H54 (cell line): ENCODE results near the gene PAK1.
A peak's percentile ranks its signal among the peaks of the same experiment; 100 is the strongest.

ENCODE experiments used
- DNase-seq: peaks from one replicate; pipeline ENCODE4 v3.0.0; 2011; ENCODE audit warnings: low spot score, mixed read lengths; ENCODE audit not compliant: insufficient read length
- FAIRE-seq: peaks from 3 replicates; lab custom pipeline; 2011; peaks lifted over from hg19 to GRCh38; lab: Jason Lieb, UNC
- POLR2A ChIP-seq: IDR thresholded peaks from 2 replicates; pipeline ENCODE4 v1.6.1; 2011; ENCODE audit warnings: low read depth, mild to moderate bottlenecking, low read length

The PAK1 gene

DNA sequence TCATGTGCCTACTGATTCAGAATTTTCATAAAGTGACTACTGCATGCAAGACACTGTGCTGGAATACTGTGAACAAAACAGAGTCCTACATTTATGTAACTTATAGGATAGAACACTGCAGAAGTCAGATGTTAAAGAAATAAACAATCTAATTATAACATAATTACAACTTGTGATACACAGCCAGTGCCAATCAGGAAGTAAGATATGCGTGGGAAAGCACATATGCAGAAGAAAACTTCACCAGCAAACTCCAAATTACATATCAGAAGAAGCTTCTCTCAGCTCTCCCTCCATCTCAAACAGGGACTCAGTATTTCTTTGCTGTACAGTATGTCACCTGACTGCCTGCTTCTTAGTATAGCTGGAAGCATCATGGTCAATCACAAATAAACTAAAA lies 37.4 kb downstream of the PAK1 start:
- peak; percentile 23 for FAIRE-seq
- no peak for TF ChIP-seq POLR2A
- no peak for DNase-seq

DNA sequence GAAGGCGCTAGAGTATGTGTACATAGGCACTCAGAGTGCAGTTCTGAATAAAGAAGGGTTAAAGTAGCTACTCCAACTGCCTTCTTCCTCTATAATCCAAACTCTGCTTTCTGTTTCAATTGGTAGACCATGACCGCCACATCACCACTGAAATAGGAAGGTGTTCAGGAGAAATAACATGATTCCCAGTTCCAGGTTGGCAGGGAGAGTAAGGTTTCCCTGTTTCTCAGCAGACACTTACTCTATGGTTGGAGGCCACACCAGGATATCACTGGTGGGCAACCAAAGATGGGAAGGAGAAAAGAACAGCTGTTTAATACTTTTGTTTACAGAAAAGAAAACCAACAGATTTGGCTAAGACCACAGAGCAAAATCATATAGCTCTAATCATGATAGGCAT lies 37.9 kb downstream of the PAK1 start:
- no peak for FAIRE-seq
- TF ChIP-seq POLR2A: no peak
- DNase-seq: no peak

DNA sequence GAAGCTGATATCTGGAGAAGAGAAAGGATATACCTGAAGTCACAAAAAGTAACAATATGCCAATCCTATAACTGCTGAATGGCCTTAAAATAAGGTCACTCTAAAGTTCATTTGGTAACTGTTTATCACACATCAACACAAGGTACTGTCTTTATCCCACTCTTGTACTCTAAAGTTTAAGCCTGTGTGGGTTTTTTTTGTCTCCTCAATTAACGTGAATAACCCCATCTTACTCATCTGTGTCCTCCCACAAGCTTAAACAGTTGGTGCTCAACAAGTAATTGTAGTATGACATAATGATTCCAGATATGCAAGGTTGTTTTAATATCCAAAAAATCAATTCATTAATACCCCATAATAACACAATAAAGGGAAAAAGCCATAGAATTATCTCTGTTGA lies 42.1 kb downstream of the PAK1 start:
- no peak for TF ChIP-seq POLR2A
- no peak for FAIRE-seq
- DNase-seq: no peak

DNA sequence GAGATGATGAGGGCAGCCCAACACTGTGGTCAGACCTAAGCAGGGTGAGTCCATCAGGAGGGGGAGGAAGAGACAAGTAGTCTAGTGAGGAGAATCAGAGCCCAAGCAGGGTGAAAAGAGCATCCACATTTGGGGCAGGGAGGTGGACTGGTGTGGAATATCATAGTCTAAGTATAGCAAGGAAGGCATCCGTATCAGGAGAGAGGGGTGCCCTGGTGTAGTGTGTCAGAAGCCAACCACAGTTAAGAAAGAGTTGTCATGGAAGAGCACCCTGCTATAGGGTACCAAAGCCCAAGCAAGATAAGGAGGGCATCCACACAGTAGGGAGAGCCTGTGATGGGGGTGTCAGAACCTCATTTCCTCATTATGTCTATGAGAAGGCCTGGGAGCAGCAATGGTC lies 45.3 kb downstream of the PAK1 start:
- TF ChIP-seq POLR2A: no peak
- FAIRE-seq (no peak), DNase-seq (no peak)

DNA sequence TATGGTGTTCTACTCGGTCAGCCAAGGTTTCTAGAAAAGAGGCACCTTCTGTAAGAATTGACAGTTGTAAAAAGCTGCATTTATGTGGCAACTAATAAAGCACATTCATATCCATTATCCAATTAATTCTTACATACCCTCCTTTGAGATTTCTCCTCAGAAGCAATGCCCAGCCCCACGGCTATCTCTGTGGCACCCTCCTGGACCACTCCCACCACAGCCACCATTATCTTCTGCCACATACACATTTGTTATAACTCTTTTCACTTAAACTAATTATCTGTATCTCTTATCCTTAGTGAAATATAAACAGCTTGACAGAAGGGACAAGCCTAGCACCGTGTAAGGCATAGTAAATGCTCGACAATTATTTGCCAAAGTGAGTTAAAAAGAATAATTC lies 48.5 kb downstream of the PAK1 start:
- TF ChIP-seq POLR2A: no peak
- DNase-seq (no peak), FAIRE-seq (no peak)

DNA sequence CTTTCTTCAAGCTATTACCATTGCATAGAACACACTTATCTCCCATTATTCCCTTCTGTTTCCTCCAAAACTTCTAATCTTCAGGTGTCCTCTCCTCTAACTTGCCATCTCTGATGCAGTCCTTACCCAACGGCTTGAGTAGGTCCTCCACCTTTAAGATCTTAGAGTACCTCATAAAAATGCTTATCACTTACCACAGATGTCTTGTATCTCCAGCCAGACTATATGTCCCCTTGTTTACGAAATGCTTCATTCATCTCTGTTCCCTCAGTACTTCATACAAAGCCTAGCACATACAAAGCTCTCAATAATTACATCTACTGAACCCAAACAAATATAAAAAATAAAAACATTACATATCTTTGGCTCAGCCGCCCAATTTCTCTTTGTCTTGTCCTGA lies 49.2 kb downstream of the PAK1 start:
- FAIRE-seq: no peak
- no peak for TF ChIP-seq POLR2A
- no peak for DNase-seq

DNA sequence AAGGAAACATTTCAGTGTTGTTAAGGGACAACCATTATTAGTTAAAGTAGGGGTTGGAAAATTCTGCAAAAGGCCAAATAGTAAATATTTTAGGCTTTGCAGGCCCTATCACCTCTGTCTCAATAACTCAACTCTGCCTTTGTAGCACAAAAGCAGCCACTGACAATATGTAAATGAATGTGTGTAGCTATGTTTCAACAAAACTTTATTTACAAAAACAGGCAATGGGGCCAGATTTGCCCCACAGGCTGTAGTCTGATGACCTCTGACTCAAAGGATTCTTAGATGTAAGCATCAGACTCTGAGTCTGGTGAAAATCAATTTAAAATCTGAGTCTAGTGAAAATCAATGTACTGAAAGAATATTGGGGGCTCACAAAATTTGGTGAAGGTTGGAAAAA lies 50.3 kb downstream of the PAK1 start:
- no peak for DNase-seq
- FAIRE-seq: no peak
- TF ChIP-seq POLR2A: no peak

DNA sequence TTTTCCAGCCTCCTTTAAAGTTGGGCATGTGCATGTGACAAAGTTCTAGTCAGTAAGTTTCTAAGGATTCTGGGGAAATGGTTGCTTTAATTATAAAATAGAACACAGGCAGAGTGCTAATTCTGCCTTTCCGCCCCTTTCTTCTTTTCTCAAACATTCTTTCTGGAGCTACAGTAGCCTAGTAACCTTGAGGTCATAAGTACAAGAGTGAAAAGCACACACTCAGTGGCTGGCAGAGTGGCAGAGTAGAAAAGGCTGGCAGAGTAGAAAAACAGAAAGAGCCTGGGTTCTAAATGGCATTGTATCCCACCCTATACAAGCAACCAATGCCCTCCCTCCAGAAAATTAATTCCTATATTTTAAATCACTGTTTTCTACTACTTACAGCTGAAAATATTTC lies 51.2 kb downstream of the PAK1 start:
- no peak for TF ChIP-seq POLR2A
- no peak for FAIRE-seq
- no peak for DNase-seq

DNA sequence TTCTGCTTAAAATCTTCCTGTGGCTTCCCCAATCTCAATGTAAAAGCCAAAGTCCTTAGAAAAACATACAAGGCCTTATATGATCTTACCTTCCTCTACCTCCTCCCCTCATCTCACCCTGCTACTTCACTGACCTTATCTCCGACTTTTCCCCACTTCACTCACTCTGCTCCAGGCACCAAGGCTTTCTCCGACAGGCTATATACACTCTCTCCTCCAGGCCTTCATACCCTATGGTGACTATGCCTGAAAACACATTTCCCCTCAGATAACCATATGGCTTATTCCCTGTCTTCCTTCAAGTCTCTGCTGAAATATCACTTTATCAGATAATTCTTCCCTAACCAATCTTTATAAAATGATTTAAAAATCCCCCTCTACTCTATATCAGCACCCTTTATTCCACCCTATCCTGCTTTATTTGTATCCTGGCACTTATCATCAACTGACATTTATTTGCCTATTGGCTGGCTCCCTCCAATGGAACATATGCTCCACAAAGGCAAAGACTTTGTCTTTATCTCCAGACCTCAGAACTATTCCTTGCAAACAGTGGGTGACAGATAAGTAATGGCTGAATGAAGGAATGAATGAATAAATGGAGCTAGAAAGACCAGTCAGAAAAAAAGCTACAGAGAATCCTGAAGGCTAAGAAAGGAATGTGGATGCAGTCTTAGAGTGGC lies 52.7 kb downstream of the PAK1 start:
- DNase-seq: no peak
- peak; percentile 57 for FAIRE-seq
- TF ChIP-seq POLR2A: no peak

DNA sequence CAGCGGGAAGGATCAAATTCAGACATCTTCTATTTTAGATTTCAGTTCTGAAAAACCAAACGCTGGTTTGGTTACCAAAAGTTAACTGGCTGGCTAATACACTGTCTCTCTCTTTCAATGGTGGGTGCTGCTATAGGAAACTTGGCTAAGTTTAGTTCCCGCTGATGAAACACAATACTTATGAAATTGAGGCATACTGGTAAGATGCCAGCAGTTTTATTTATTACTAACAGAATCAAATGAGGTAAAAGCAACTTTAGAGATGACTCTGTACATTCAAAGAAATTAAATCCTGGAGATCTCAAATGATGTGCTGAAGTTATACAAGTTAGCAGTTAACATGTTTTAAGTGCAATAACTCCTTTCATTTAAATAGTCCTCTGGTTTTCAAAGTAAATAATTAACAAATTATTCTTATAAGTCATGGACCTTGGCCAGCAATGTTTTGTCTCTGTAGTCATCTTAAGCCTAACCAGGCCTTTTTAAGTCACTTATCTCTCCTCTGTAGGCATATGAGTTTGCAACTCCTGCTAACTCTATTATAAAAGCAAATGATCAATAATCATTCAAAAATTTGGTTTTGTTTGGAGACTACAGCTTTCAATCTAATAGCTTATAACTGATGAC lies 54.8 kb downstream of the PAK1 start:
- no peak for FAIRE-seq
- DNase-seq: no peak

DNA sequence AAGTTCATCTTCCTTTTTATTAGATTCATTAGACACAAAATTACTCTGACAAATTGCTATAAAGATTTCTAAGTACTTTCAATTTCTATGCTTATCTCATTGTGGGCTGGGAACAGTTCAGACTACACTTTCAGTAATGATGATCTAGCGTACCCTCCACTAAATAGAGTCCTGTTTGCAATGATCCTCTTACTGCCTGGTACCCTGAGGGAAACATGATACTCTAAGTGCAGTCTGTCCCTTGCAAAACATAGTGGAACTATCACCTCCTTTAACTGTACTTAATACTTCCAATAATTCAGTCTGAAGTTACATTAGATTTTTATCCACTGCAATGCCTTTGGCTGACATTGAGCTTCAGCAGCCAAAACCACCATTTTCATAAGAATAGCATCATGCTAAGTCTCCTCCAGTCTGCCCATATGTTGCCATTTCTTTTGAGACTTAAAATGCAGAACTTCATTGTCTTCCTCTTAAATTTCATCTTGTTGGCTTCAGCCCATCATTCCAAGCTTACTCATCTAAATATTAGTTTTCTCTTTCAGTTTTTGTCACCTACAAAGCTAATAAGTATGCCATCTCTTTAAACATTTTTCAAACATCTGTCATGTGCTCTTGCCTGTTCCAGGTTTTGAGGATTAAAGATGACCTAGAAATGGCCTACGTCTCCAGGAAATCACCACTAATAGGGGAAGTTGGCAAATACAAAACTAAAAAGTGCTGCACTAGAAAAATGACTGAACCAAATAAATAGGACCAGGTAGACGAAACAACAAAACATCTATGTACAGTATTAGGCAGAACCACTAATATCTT lies 55.5 kb downstream of the PAK1 start:
- no peak for TF ChIP-seq POLR2A
- DNase-seq: no peak
- FAIRE-seq: peak; percentile 50

More for the DNA sequence above, 54.8 kb downstream of the PAK1 start:
- TF ChIP-seq POLR2A: no peak

DNA sequence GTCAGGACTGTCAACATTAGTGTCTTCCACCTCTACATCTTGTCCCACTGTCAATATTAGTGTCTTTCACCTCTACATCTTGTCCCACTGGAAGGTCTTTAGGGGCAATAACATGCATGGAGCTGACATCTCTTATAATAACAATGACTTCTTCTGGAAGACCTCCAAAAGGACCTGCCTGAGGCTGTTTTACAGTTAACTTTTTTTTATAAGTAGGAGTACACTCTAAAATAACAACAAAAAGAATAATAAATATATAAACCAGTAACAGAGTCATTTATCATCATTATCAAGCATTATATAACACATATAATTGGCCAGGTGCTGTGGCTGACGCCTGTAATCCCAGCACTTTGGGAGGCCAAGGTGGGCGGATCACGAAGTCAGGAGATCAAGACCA lies 57.5 kb downstream of the PAK1 start:
- DNase-seq (no peak), FAIRE-seq (no peak)
- no peak for TF ChIP-seq POLR2A

DNA sequence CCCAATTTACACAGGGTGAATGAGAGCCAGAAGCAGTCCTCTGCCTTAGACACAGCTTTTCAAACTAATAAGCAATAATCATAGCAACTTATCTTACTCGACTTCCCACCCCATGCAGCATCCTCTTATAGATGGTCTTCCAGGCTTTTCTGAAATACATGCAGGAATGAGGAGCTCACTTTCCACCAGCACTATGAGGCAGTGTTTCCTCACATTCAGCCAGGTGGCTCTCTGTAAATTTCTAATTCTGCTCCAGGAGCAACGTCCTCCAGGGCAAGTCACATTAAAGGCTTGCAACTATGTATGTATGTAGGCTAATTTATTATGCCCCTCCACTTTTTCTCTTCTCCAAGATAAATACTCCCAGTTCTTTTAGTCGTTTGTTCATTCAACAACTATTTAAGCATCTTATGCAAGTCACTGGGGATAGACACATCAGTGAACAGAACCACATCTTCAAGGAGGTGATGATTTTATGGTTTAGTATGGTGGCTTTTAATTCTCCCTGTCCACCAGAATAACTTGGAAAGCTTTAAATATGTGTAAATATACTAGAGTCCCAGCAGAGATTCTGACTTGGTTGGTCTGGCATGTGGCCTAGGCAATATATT lies 59.9 kb downstream of the PAK1 start:
- TF ChIP-seq POLR2A: no peak
- DNase-seq (no peak), FAIRE-seq (no peak)

DNA sequence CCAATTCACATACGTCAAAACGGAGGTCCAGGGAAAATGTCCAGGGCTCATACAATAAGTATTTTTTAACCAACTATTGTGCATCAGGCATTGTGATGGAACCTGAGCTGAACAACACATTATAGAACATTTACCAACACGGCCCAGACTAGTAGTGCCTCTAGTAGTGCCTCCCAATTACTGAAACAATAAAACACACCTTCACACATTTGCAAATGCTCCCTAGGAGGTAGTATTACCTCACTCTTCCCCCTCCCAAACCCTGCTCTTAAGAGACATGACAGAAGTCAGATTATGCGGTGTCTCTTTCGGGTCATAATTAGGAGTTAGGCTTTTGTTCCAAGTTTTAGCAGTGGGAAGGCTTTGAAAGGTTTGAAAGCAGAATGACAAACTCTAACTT lies 61.1 kb downstream of the PAK1 start:
- no peak for DNase-seq
- FAIRE-seq: no peak
- no peak for TF ChIP-seq POLR2A
